ENCODE measurements around the gene VWA8.
A peak's percentile ranks its signal among the peaks of the same experiment; 100 is the strongest.
"Not testable (repeated sequence)": the region's sequence is repeated elsewhere in the genome, so short reads cannot be mapped to it uniquely, and the experiment has no call there.

The VWA8 gene

DNA sequence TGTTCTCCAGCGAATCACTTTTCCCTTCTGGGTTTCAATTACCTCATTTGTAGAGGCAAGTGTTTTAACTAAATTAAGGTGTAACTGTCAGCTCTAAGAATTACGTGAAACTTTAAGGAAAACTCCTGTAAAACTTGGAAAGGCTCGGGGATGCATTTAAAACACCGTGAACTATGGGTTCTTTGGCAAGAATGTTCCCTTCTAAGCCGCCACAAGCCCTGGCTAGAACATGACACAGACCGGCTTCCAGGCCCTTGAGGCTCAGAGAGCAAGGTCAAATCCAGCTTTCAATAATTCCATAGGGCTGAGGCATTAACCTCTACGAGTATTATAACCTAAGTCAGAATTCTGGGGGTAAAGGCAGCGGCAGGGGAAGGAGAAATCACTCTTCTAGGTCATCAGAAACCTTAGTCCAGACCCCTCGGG lies 685 bp downstream of the VWA8 start:
- in situ Hi-C loops (cut with MboI; ENCODE audit: low pct_unique_long_range_greater_than_20kb, low sequenced_read_pairs, unreplicated experiment) = no loop called here
- TF ChIP-seq, protein P1, sequence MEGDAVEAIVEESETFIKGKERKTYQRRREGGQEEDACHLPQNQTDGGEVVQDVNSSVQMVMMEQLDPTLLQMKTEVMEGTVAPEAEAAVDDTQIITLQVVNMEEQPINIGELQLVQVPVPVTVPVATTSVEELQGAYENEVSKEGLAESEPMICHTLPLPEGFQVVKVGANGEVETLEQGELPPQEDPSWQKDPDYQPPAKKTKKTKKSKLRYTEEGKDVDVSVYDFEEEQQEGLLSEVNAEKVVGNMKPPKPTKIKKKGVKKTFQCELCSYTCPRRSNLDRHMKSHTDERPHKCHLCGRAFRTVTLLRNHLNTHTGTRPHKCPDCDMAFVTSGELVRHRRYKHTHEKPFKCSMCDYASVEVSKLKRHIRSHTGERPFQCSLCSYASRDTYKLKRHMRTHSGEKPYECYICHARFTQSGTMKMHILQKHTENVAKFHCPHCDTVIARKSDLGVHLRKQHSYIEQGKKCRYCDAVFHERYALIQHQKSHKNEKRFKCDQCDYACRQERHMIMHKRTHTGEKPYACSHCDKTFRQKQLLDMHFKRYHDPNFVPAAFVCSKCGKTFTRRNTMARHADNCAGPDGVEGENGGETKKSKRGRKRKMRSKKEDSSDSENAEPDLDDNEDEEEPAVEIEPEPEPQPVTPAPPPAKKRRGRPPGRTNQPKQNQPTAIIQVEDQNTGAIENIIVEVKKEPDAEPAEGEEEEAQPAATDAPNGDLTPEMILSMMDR (IDR thresholded peaks at IDR 0.05; ENCODE audit: extremely low read depth, insufficient read depth, missing control alignments) = no peak
- peak; percentile 17 for DNase-seq (ENCODE audit: low spot score)

DNA sequence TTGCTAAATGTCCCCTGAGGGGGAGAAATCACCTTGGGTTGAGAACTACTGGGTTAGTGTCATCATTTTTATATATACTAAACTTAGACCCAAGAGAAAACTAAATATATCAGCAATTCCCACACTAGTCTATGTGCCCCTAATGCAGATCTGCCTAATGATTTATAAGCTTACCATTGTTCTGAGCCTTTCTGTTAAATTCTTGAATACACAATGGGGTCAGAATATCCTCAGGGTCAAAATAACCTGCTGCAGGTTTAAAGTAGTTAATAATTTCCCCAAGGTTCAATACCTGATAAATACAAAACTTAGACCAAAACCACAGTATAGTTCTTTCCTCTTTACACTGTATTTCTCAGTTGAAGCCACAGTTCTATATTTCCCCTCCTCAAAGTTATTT lies 4.6 kb downstream of the VWA8 start:
- DNase-seq (ENCODE audit: low spot score) = no peak
- TF ChIP-seq, protein P1 (IDR thresholded peaks at IDR 0.05; ENCODE audit: extremely low read depth, insufficient read depth, missing control alignments) = no peak
- in situ Hi-C loops (cut with MboI; ENCODE audit: low pct_unique_long_range_greater_than_20kb, low sequenced_read_pairs, unreplicated experiment) = no loop called here

DNA sequence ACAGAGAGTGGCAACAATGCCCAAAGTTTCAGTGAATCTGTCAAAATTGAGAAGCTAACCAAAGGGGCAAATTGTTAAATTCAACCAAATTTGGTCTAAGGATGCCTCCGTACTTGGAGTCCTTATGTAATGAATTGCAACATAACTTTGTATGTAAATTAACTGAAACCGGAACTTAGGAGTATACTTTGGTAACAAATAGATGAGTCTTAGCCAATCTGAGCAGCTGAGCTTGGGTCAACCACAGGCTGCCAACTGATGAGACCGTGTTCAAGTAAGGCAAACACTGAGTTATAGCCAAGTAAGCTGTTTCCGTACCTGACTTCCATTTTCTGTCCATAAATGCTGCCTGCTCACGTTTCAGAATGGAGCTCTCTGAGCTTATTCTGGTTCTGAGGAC lies 5.3 kb downstream of the VWA8 start:
- TF ChIP-seq, protein P1 (IDR thresholded peaks at IDR 0.05; ENCODE audit: extremely low read depth, insufficient read depth, missing control alignments) = no peak
- in situ Hi-C loops (cut with MboI; ENCODE audit: low pct_unique_long_range_greater_than_20kb, low sequenced_read_pairs, unreplicated experiment) = no loop called here
- no peak for DNase-seq (ENCODE audit: low spot score)

DNA sequence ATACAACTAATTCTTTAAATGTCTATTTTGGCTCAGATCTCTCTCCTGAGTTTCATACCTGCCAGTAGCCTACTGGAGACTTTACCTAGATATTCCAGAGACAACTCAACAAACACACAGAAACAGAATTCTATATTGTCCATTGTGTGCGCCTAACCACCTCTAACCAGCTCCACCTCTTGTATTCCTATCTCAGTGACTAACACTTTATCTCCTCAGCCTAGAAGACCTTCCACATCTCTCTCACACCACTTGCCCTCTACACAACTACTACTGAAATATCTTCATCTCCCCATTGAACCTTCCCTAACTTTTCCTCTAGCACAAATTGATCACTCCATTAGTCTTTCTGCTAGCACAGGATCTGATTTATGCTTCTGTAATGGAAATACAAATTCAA lies 6.7 kb downstream of the VWA8 start:
- DNase-seq (ENCODE audit: low spot score) = no peak
- TF ChIP-seq, protein P1 (IDR thresholded peaks at IDR 0.05; ENCODE audit: extremely low read depth, insufficient read depth, missing control alignments) = no peak
- in situ Hi-C loops (cut with MboI; ENCODE audit: low pct_unique_long_range_greater_than_20kb, low sequenced_read_pairs, unreplicated experiment) = no loop called here

DNA sequence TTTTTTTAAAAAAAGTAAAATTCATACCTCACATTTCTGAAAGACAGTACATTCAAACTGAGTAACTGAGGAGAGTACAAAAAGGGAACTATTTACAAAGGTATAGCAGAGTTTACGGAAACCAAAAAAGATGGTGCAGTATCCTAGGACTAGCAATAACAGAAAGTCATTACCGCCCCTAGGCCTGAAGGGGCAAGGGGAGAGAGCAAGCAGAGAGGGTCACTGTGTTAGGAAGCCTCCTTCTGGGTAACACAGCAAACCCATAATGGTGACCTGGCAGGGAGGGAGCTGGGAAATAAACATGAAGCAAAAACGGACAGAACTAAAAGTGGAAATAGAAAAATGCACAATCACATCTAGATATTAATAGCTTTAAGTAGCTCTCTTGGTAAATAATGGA lies 8.2 kb downstream of the VWA8 start:
- TF ChIP-seq, protein P1 (IDR thresholded peaks at IDR 0.05; ENCODE audit: extremely low read depth, insufficient read depth, missing control alignments) = no peak
- DNase-seq (ENCODE audit: low spot score) = no peak
- in situ Hi-C loops (cut with MboI; ENCODE audit: low pct_unique_long_range_greater_than_20kb, low sequenced_read_pairs, unreplicated experiment) = no loop called here

DNA sequence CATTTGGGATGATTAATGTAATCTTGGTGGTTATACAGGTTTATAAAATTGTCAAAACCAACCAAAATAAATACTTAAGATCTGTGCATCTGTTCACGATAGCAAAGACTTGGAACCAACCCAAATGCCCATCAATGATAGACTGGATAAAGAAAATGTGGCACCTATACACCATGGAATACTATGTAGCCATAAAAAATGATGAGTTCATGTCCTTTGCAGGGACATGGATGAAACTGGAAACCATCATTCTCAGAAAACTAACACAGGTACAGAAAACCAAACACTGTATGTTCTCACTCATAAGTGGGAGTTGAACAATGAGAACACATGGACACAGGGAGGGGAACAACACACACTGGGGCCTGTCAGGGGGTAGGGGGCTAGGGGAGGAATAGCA lies 11.8 kb downstream of the VWA8 start:
- in situ Hi-C loops (cut with MboI; ENCODE audit: low pct_unique_long_range_greater_than_20kb, low sequenced_read_pairs, unreplicated experiment); DNase-seq (ENCODE audit: low spot score): not testable (repeated sequence)

DNA sequence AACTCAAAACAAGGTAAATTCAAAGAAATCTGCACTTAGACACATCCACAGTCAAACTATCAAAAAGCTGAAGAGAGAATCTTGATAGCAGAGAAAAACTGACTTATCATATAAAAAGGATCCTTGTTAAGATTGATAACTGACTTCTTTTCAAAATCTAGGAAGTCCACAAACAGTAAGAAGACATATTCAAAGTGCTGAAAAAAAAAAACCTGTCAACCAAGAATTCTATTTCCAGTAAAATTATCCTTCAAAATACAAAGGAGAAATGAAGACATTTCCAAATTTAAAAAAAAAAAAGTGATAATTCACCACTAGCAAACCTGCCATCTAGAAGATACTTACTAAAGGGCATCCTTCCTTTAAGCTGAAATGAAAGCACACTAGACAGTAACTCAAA lies 15.0 kb downstream of the VWA8 start:
- in situ Hi-C loops (cut with MboI; ENCODE audit: low pct_unique_long_range_greater_than_20kb, low sequenced_read_pairs, unreplicated experiment) = no loop called here
- no peak for DNase-seq (ENCODE audit: low spot score)
- TF ChIP-seq, protein P1 (IDR thresholded peaks at IDR 0.05; ENCODE audit: extremely low read depth, insufficient read depth, missing control alignments) = no peak
